ENCODE data around the gene LYRM4. TPM values are rescaled to one million over a fixed set of nuclear protein-coding genes. Genes with fewer than 3 reads are reported as not detected.

Gene LYRM4
- total and polyA plus RNA-seq, 12 donors = 18.3 to 33.0 (median 24.5) TPM

- no peak for TF ChIP-seq CTCF (IDR thresholded peaks at IDR 0.05)
- Histone ChIP-seq H3K4me3 (no peak overlapping the region), H3K4me1 (peaks cover 0 to 7% (median 0%) of the 10 kb centered on the region in 9 donors), H3K9me3 (no peaks in the 10 kb centered on the region), H3K27ac (no peak overlapping the region), H3K36me3 (no peaks in the 10 kb centered on the region), H3K27me3 (no peaks in the 10 kb centered on the region)
- intact Hi-C loops (cut with DNase I) = loop anchor here (5.0 to 10.0 kb wide), 14 partner anchors 61 to 1414 kb away; partner anchors contain the start of genes FARS2 (in 5 of the 10) and LYRM4 (in 5 of the 10)
- no peak for ATAC-seq
- WGBS, 2 donors = 94 to 96% methylated on average over 3 of the region's 3 CpGs
- no peak for DNase-seq
Measured at GRCh38 chr6:5141046-5141445, 119.7 kb downstream of the LYRM4 start.

GRCh38 chr6:5139828-5140771 is 120.7 kb downstream of the LYRM4 start:
- no peaks in the 10 kb centered on the region for H3K9me3 ChIP-seq
- WGBS, 2 donors = 92 to 96% methylated on average over 12 of the region's 12 CpGs
- H3K27me3 ChIP-seq = no peaks in the 10 kb centered on the region
- no peak overlapping the region for H3K27ac ChIP-seq
- no peaks in the 10 kb centered on the region for H3K36me3 ChIP-seq
- DNase-seq (no peak), ATAC-seq (no peak)
- no peak overlapping the region for H3K4me3 ChIP-seq
- H3K4me1 ChIP-seq = peaks cover 0 to 7% (median 0%) of the 10 kb centered on the region in 9 donors
- intact Hi-C loops (cut with DNase I) = loop anchor here (5.0 to 10.0 kb wide), 14 partner anchors 62 to 1415 kb away; partner anchors contain the start of genes FARS2 (in 5 of the 10) and LYRM4 (in 5 of the 10)
- TF ChIP-seq CTCF (IDR thresholded peaks at IDR 0.05) = no peak

GRCh38 chr6:5138995-5139827 is 121.5 kb downstream of the LYRM4 start:
- TF ChIP-seq CTCF (IDR thresholded peaks at IDR 0.05) = no peak
- DNase-seq (no peak), ATAC-seq (no peak)
- Histone ChIP-seq H3K9me3 (no peaks in the 10 kb centered on the region), H3K27ac (no peak overlapping the region), H3K36me3 (no peaks in the 10 kb centered on the region), H3K27me3 (no peaks in the 10 kb centered on the region), H3K4me1 (peaks cover 0 to 7% (median 0%) of the 10 kb centered on the region in 9 donors), H3K4me3 (no peak overlapping the region)
- 85% methylated on average over 13 of the region's 13 CpGs for WGBS, 2 donors
- intact Hi-C loops (cut with DNase I) = no loop called here

- intact Hi-C loops (cut with DNase I) = no loop called here
- Histone ChIP-seq H3K36me3 (no peaks in the 10 kb centered on the region), H3K9me3 (no peaks in the 10 kb centered on the region), H3K27ac (no peak overlapping the region), H3K4me1 (peaks cover 0 to 18% (median 14%) of the 10 kb centered on the region in 9 donors), H3K4me3 (no peak overlapping the region), H3K27me3 (no peaks in the 10 kb centered on the region)
- DNase-seq (no peak), ATAC-seq (no peak)
- TF ChIP-seq CTCF (IDR thresholded peaks at IDR 0.05) = no peak
- WGBS, 2 donors = 93 to 98% methylated on average over 8 of the region's 8 CpGs
Measured at GRCh38 chr6:5136851-5137250, 123.9 kb downstream of the LYRM4 start.

Measured in heart right ventricle (tissue), 16 donors.